ENCODE measurements around the gene ECM2. TPM values are rescaled to one million over a fixed set of nuclear protein-coding genes. Genes with fewer than 3 reads are reported as not detected.

ECM2 gene
- polyA plus RNA-seq, 3 donors from 2014 or later: 0.16 TPM; not detected in 2

DNA sequence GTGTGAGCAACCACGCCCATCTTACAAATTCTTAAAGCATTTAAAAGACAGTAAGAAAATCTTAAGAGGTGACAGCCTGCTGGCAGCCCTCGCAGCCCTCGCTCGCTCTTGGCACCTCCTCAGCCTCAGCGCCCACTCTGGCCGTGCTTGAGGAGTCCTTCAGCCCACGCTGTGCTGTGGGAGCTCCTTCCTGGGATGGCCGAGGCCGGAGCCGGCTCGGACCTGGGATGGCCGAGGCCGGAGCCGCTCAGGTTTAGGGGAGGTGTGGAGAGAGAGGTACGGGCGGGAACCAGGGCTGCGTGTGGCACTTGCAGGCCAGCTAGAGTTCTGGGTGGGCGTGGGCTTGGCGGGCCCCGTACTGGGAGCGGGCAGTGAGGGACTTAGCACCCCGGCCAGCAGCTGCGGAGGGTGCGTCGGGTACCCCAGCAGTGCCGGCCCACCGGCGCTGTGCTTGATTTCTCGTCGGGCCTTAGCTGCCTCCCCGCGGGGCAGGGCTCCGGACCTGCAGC, 9.3 kb upstream of the ECM2 start:
- no peak overlapping the region for H3K27ac Mint-ChIP-seq
- H3K27me3 Mint-ChIP-seq (ENCODE audit: low read depth in 3 of 3): peaks cover 0 to 5% (median 0%) of the 10 kb centered on the region in 3 donors
- no peaks in the 10 kb centered on the region for H3K9me3 Mint-ChIP-seq
- peaks cover 0 to 3% (median 0%) of the 10 kb centered on the region in 3 donors for H3K36me3 Mint-ChIP-seq
- H3K4me1 Mint-ChIP-seq: no peaks in the 10 kb centered on the region
- no peak overlapping the region for H3K4me3 Mint-ChIP-seq
- no peak for DNase-seq

DNA sequence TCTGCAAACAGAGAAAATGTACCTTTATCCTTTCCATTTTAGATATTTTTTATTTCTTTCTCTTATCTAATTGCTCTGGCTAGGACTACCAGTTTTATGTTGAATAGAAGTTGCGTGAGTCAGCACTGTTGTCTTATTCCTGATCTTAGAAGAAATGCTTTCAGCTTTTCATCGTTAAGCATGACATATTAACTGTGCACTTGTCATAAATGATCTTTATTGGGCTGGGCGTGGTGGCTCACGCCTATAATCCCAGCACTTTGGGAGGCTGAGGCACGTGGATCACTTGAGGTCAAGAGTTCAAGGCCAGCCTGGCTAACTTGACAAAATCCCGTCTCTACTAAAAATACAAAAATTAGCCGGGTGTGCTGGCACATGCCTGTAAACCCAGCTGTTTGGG, 8.2 kb upstream of the ECM2 start:
- no peak overlapping the region for H3K27ac Mint-ChIP-seq
- no peaks in the 10 kb centered on the region for H3K9me3 Mint-ChIP-seq
- DNase-seq: no peak
- H3K4me1 Mint-ChIP-seq: no peaks in the 10 kb centered on the region
- peaks cover 0 to 3% (median 0%) of the 10 kb centered on the region in 3 donors for H3K36me3 Mint-ChIP-seq
- no peak overlapping the region for H3K4me3 Mint-ChIP-seq
- peaks cover 0 to 3% (median 0%) of the 10 kb centered on the region in 3 donors for H3K27me3 Mint-ChIP-seq (ENCODE audit: low read depth in 3 of 3)

DNA sequence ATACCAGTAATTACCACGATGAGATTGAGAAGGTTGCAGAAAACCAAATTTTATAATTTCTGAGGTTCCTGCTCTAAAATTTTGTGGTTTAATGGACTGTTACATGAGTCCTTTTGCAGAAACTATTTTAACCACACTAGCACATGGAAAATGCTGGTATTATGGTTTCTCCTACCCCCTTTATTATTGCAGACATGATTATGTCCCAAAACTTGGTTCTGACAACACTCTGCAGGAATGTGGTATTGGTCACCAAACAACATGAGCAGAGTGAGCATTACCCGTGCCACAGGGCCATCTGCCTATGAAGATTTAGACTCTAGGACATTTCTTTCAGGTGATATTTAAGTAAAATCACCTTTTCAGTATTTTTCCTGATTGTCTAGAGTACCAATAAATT, 2.8 kb upstream of the ECM2 start:
- no peaks in the 10 kb centered on the region for H3K36me3 Mint-ChIP-seq
- no peaks in the 10 kb centered on the region for H3K4me1 Mint-ChIP-seq
- no peak for DNase-seq
- H3K4me3 Mint-ChIP-seq: no peak overlapping the region
- H3K27me3 Mint-ChIP-seq (ENCODE audit: low read depth in 3 of 3): peaks cover 0 to 2% (median 0%) of the 10 kb centered on the region in 3 donors
- H3K9me3 Mint-ChIP-seq: no peaks in the 10 kb centered on the region
- no peak overlapping the region for H3K27ac Mint-ChIP-seq

DNA sequence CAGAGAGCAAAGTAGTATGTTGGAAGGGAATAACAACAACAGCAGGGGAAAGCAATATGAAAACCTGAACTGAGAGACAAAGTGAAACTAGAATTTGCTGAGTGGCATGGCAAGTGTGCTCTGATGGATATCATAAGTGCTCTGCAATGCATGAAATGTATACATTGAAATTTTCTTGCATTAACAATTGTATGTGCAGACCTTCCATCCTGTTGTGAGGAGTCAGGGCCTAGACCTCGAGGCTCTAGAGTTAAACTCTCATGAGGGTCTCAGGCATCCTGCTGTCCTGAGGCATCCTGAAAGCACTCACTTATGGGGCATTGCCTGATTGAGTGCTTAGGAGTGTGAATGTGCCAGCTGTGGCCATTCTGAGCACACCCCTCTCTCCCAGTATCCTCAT, 1.1 kb downstream of the ECM2 start:
- H3K4me1 Mint-ChIP-seq: no peaks in the 10 kb centered on the region
- H3K27ac Mint-ChIP-seq: no peak overlapping the region
- no peak overlapping the region for H3K4me3 Mint-ChIP-seq
- H3K9me3 Mint-ChIP-seq: peaks cover 0 to 3% (median 0%) of the 10 kb centered on the region in 6 donors
- peaks cover 0 to 2% (median 0%) of the 10 kb centered on the region in 3 donors for H3K27me3 Mint-ChIP-seq (ENCODE audit: low read depth in 3 of 3)
- no peak for DNase-seq
- H3K36me3 Mint-ChIP-seq: peaks cover 0 to 9% (median 5%) of the 10 kb centered on the region in 3 donors

DNA sequence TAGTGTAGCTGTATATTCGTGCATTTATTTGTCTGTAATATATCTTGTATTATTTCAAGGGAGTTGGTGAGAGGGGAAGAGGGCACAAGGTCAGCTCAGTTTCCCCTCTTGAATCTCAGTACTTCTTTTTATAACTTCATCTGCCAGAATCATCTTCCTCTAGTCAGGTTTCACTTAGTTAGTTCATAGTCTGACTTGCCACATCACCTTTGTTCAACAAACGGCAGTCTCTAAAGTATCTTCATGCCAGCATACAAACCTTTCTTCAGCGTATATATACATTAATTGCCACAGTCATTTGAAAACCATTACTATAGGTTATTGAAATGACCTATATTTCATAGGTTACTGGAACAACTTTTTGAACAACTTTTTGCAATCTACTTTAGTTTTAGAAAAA, 1.6 kb downstream of the ECM2 start:
- Mint-ChIP-seq H3K4me3 (no peak overlapping the region), H3K9me3 (peaks cover 0 to 3% (median 0%) of the 10 kb centered on the region in 6 donors), H3K27ac (no peak overlapping the region), H3K27me3 (ENCODE audit: low read depth in 3 of 3) (peaks cover 0 to 2% (median 0%) of the 10 kb centered on the region in 3 donors), H3K36me3 (peaks cover 0 to 9% (median 5%) of the 10 kb centered on the region in 3 donors), H3K4me1 (no peaks in the 10 kb centered on the region)
- DNase-seq: no peak

DNA sequence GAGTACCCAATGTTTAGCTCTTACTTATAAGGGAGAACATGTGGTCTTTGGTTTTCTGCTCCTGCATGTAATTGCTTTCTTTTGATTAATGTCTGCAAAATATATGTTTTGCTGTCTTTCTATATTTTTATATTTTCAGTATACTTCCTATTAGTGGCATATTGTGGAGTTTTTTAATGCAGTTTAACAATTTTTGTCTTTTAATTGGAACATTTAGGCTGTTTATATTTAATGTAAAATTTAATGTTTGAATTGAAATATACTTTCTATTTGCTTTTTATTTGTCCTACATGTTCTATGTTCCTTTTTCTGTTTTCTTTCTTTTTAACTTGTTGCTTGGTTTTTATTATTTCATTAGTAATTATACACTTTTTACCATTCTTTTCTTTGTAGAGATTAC, 4.9 kb downstream of the ECM2 start:
- H3K4me1 Mint-ChIP-seq: no peaks in the 10 kb centered on the region
- peaks cover 0 to 9% (median 5%) of the 10 kb centered on the region in 3 donors for H3K36me3 Mint-ChIP-seq
- no peak for DNase-seq
- no peak overlapping the region for H3K4me3 Mint-ChIP-seq
- H3K27me3 Mint-ChIP-seq (ENCODE audit: low read depth in 3 of 3): peaks cover 0 to 2% (median 0%) of the 10 kb centered on the region in 3 donors
- no peak overlapping the region for H3K27ac Mint-ChIP-seq
- H3K9me3 Mint-ChIP-seq: peaks cover 0 to 3% (median 0%) of the 10 kb centered on the region in 6 donors

DNA sequence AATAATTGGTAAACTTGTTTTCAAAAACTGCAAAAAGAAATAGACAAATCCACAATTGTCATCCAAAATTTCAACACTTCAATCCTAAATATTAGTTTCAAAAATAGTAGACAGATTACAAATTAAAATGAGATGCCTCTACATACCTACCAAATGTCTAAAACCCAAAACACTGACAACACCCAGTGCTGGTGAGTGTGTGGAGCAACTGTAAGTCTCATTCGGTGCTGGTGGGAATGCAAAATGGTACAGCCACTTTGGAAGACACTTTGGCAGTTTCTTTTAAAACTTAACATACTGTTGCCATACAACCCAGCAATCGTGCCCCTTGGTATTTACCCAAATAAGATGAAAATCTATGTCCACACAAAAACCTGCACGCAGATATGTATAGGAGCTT, 6.7 kb downstream of the ECM2 start:
- no peak for DNase-seq
- H3K27ac Mint-ChIP-seq: no peak overlapping the region
- no peak overlapping the region for H3K4me3 Mint-ChIP-seq
- H3K9me3 Mint-ChIP-seq: peaks cover 0 to 3% (median 0%) of the 10 kb centered on the region in 6 donors
- H3K27me3 Mint-ChIP-seq (ENCODE audit: low read depth in 3 of 3): peaks cover 0 to 2% (median 2%) of the 10 kb centered on the region in 3 donors
- peaks cover 0 to 9% (median 5%) of the 10 kb centered on the region in 3 donors for H3K36me3 Mint-ChIP-seq
- H3K4me1 Mint-ChIP-seq: no peaks in the 10 kb centered on the region

DNA sequence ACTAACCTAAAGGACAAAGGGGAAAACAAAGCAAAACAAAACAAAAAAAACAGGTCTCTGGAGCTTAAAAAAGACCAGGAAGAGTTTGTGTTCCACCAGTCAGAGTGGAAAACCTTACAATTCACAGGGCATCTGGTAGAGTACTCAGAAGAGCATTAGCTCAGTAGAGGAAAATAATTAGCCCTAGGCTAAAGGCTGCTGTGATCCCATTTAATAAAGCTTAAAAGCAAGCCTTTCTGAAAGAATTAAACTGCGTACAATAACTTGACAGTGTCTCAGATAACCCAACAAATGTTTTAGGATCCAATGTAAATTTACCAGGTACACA, 7.3 kb downstream of the ECM2 start:
- DNase-seq: no peak
- H3K4me1 Mint-ChIP-seq: no peaks in the 10 kb centered on the region

DNA sequence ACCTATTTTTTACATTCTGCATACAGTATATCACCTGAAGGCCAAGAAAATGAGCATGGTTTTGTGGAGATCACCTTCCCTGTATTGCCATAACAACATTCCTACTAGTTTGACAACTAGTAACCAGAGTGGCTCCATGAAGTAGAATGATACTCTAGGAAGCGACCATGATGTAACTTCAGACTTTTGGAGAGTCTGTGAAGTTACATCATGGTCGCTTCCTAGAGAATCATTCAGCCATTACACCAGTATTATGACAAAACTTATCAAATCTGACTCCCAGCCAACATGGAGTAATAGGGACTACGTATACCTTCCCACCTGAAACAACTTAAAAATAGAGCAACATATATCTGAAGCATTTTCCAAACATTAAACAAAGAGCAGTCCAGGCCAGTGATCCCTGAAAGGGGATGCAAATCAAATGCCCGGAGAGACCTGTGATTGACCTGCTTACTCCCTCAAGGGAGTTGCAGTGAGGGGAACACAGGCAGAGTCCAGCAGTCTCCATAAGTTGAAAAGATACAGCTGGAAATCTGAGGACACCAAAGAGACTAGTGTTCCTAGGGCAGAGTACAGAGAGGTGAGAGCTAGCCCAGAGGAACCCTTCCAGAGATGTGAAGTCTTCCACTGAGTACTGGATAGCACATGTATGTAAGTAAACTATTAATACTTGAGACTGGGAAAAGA, 7.8 kb downstream of the ECM2 start:
- no peak overlapping the region for H3K4me3 Mint-ChIP-seq
- peaks cover 0 to 5% (median 0%) of the 10 kb centered on the region in 3 donors for H3K36me3 Mint-ChIP-seq
- peaks cover 0 to 2% (median 1%) of the 10 kb centered on the region in 3 donors for H3K27me3 Mint-ChIP-seq (ENCODE audit: low read depth in 3 of 3)
- H3K9me3 Mint-ChIP-seq: peaks cover 0 to 3% (median 0%) of the 10 kb centered on the region in 6 donors
- no peak overlapping the region for H3K27ac Mint-ChIP-seq
- H3K4me1 Mint-ChIP-seq: no peaks in the 10 kb centered on the region
- no peak for DNase-seq

More for the DNA sequence above, 7.3 kb downstream of the ECM2 start:
- peaks cover 0 to 2% (median 0%) of the 10 kb centered on the region in 3 donors for H3K27me3 Mint-ChIP-seq (ENCODE audit: low read depth in 3 of 3)
- no peak overlapping the region for H3K4me3 Mint-ChIP-seq
- H3K9me3 Mint-ChIP-seq: peaks cover 0 to 3% (median 0%) of the 10 kb centered on the region in 6 donors
- H3K36me3 Mint-ChIP-seq: peaks cover 0 to 9% (median 4%) of the 10 kb centered on the region in 3 donors
- no peak overlapping the region for H3K27ac Mint-ChIP-seq

DNA sequence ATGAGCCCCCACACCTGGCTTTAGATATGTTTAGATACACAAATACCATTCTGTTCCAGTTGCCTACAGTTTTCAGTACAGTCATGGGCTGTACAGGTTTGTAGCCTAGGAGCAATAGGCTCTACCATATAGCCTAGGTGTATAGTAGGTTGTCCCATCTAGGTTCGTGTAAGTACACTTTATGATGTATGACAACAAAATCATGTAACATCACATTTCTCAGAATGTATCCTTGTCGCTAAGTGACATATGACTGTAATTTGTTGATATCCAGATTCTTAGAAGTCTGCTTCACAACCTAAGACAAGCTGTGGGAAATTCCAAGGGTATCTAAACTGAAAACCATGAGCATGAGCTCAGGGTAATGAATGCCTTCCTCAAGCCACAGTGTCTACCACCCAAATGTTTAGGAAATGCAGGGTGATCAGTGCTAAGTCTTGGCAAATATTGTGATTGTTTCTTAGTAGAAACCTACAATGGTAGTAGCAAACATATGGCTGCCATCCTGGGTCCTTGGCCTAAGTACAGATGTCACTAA, 8.4 kb downstream of the ECM2 start:
- Mint-ChIP-seq H3K4me3 (no peak overlapping the region), H3K9me3 (peaks cover 0 to 2% (median 0%) of the 10 kb centered on the region in 6 donors), H3K27me3 (ENCODE audit: low read depth in 3 of 3) (peaks cover 0 to 2% (median 1%) of the 10 kb centered on the region in 3 donors), H3K27ac (no peak overlapping the region), H3K4me1 (no peaks in the 10 kb centered on the region), H3K36me3 (peaks cover 0 to 2% (median 0%) of the 10 kb centered on the region in 3 donors)
- no peak for DNase-seq

DNA sequence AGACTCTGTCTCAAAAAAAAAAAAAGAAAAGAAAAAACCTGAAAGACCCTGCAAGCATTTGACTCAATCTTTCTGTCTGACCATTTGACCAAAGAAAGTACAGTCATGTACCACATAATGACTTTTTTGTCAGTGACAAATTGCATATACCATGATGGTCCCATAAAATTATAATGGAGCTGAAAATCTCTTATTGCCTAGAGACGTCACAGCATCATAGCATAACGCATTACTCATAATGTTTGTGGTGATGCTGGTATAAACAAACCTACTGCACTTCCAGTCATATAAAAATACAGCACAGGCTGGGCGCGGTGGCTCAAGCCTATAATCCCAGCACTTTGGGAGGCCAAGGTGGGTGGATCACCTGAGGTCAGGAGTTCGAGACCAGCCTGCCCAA, 10.5 kb downstream of the ECM2 start:
- Mint-ChIP-seq H3K36me3 (no peaks in the 10 kb centered on the region), H3K4me3 (no peak overlapping the region), H3K27me3 (ENCODE audit: low read depth in 3 of 3) (peaks cover 0 to 2% (median 1%) of the 10 kb centered on the region in 3 donors), H3K4me1 (no peaks in the 10 kb centered on the region), H3K9me3 (no peaks in the 10 kb centered on the region), H3K27ac (no peak overlapping the region)
- no peak for DNase-seq

DNA sequence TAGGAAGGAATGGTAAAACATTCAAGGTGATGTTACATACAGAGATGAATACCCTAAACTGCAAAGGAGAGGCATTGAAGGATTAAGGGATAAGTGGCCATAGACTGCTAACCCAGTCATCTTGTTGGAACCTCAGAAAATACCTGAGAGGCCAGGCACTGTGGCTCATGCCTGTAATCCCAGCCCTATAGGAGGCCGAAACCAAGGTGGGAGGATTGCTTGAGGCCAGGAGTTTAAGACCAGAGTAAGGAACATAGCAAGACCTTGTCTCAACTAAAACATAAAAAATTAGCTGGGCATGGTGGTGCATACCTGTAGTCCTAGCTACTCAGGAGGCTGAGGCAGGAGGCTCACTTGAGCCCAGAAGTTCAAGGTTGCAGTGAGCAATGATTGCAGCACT, 10.9 kb downstream of the ECM2 start:
- H3K36me3 Mint-ChIP-seq: no peaks in the 10 kb centered on the region

DNA sequence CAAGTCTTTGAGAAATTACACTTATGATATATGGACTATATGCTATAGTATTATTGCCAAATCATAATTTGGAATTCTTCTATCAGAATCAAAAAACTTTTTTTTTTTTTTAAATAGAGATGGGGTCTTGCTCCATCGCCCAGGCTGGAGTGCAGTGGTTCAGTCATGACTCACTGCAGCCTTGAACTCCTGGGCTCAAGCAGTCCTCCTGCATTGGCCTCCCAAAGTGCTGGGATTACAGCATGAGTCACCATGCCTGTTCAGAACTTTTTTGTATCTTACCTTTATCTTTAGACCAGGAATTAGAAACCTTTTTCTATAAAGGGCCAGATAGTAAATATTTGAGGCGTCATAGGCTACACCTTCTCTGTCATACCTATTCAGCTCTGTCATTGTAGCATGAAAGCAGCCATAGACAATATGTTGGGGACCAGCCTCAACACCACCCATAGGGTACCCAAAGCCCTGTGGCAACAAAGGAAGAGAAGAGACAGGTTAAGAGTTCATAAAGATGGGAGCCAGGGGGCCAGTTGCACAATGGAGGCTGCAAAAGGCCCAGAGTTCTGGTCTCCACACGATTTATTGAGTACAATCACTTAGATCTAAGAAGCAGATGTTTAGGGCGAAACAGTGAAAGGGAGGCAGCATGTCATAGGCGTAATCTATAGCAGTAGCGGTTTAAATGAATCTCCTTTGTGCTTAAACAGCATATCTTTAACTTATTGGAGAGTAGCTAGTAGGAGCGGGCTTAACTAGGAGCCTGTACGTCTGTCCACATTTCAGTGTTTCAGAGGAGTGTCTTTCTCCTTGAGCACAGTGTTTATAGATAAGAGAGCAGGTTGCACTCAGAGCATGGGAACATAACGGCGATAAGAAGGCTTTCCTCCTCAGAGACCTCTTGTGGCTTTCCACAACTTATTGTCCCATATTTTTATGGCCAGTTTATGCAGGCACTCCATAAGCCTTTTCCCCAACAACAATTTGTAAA, 12.5 kb downstream of the ECM2 start:
- no peak for DNase-seq
- Mint-ChIP-seq H3K27me3 (ENCODE audit: low read depth in 3 of 3) (peaks cover 0 to 2% (median 1%) of the 10 kb centered on the region in 3 donors), H3K36me3 (peaks cover 0 to 4% (median 0%) of the 10 kb centered on the region in 3 donors), H3K4me1 (no peaks in the 10 kb centered on the region), H3K9me3 (no peaks in the 10 kb centered on the region), H3K27ac (no peak overlapping the region), H3K4me3 (no peak overlapping the region)

More for the DNA sequence above, 10.9 kb downstream of the ECM2 start:
- H3K4me1 Mint-ChIP-seq: no peaks in the 10 kb centered on the region
- DNase-seq: no peak
- no peak overlapping the region for H3K27ac Mint-ChIP-seq
- H3K4me3 Mint-ChIP-seq: no peak overlapping the region
- H3K9me3 Mint-ChIP-seq: no peaks in the 10 kb centered on the region
- peaks cover 0 to 2% (median 1%) of the 10 kb centered on the region in 3 donors for H3K27me3 Mint-ChIP-seq (ENCODE audit: low read depth in 3 of 3)
